ENCODE measurements around the gene SYNDIG1.

SYNDIG1 gene

GRCh38 chr20:24560571-24561491 is 91.4 kb downstream of the SYNDIG1 start:
- no peak for DNase-seq

DNA sequence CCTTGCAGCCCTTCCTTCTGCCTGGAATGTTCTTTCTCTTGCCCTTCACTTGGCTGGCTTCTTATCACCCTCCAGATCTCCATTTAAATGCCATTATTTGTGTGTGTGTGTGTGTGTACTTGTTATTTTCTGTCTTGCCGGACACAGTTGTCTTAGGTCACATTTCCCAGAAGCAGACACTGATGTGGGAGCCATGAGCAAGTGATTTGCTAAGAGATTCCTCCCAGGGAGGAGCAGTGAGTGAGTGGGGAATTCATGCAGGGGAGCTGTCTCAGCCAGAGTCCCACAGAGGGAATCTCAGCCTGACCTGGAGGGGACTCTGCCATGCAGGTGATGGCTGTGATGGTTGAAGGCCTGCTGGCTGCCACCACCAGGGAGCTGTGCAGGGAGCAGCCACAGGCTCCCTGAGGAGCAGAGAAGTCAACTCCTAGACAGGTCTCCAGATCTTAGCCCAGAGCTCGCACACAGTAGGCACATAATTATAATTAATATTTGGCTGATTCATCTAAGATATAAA is 96.5 kb downstream of the SYNDIG1 start:
- DNase-seq = no peak

DNA sequence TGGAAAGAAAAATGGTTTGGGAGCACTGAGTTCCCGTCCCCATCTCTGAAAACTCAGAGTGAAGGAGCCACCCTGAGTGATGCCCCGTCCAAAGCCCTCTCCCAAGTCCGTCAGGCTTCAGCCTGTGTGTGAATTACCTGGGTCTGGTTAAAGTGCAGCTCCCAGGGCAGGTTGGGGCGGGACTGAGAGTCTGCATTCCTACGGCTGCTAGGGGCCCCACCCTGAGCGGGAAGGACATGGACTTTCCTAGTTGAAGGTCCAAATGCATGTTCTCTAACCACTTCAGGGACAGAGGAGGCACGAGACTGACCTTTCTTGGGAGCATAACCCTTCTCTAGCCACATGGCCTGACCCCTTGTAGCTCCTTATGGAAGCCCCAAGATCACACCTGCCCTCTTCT is 97.2 kb downstream of the SYNDIG1 start:
- no peak for DNase-seq

DNA sequence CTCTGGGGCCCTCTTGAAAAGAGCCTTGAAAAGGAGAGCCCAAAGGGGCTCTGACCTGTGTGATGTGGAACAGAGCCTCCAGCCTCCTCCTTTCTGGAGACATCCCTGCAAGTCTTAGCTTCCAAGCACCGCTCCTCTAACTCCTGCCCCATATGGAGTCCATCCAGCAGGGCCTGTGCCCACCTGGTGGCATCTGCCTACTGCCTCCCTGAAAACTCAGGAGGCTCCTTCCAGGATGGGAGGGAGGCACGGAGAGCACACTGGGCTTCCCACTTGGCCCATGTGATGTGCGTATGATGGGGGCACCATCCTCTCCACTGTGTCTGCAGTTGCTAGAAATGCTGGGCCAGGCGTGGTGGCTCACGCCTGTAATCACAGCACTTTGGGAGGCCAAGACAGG is 98.1 kb downstream of the SYNDIG1 start:
- DNase-seq = no peak

DNA sequence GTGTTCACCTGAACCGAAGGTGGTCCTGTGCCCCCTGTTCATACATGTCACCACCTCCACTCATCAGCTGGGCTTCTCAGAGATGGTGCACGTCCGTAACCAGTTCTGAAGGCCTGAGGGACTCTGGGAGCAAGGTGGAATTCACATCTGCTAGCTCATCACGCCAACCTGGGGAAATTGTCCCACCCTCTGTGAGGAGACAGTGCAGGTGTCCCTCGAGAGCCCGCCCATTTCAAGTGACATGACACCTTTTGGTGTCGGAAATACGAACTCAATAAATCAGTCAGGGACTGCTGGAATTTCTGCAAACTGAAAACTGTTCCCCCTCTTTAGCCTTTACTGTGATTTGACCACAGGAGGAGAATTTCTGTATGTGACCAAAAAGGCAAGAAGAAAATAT is 99.4 kb downstream of the SYNDIG1 start:
- DNase-seq = no peak

DNA sequence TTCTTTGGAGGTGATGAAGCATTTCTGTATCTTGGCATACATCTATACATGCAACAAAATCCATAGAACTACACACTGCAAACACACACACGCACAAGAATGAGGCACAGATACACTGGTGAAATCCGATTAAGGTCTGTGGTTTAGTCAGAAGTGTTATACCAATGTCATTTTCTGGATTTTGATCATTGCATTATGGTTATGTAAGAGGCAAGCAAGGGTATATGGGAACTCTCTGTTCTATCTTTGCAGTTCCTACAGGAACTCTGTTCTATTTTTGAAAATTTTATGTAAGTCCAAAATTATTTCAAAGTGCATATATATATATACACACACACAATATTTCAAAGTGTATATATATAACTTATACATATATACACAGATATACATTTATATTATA is 101.7 kb downstream of the SYNDIG1 start:
- DNase-seq = no peak

- no peak for DNase-seq
Observed at GRCh38 chr20:24572140-24572539, 102.7 kb downstream of the SYNDIG1 start.

GRCh38 chr20:24572862-24573261 is 103.4 kb downstream of the SYNDIG1 start:
- peak in 1 of 56 donors; percentile 24 for DNase-seq

- DNase-seq = no peak
Observed at GRCh38 chr20:24573557-24573956, 104.1 kb downstream of the SYNDIG1 start.

GRCh38 chr20:24574307-24574706 is 104.9 kb downstream of the SYNDIG1 start:
- no peak for DNase-seq

- no peak for DNase-seq
Observed at GRCh38 chr20:24574797-24575196, 105.4 kb downstream of the SYNDIG1 start.

DNA sequence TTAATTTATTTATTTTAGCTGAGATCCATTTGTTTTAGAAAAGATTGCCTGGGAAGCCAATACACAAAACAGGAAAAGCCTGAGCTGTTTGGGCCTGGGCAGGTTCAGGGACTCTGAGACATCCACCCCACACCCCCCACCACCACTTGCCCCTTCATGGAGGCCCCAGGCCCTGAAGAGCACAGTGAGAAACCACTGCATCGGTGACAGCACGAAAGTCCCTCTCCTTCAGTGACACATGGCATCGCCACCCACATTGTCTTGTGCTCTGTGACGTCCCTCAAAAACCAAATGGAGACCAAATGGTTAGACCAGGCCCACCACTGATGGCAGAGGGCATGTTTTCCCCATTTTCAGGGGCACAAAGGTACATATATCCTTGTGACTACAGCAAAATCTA is 106.4 kb downstream of the SYNDIG1 start:
- no peak for DNase-seq

DNA sequence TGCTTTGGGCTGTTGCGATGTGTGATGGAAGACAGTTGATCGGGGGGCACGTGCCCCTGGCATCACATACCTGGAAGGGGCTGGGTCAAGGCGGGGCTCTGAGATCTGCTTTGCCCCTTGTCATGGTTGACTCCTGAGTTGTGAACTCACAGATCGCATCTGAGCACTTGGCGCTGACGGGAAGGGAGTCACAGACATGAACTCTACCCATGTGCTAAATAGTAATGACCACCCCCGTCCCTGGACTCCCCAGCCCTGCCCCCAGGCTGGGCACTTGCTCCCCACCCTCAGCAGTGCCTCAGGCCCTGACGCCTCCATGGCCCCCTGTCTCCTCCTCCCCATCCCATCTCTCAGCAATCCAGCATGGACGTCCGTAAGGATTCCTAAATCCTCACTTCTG is 107.0 kb downstream of the SYNDIG1 start:
- no peak for DNase-seq

DNA sequence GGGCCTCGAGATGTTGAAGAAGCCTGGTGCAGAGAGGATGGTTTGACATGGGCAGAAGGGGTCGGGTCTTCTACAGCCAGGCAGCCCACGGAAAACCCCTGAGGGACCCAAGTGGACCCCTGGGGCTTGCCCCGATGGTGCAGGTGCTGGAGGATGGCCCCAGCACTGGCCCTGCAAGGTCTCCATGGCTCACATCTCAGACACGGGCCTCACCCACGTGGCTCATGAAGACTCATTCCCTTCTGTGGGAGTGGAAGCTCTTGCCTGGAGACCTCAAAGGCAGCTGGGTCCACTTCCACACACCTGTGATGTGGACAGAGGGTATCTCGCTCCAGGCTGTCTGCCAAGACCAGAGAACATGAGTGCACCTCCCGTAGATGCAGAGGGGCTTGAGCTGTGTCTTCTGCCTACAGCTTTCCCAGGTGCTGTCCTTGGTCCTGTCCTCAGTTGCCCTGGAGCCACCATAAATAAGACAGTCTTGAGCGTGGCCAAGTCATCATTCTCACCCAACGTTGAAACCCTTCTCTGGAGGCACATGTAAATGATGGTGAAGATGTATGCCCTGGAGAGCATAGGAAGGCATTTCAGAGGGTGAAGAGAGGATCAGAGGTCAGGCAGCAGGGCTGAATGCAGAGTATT is 108.0 kb downstream of the SYNDIG1 start:
- no peak for DNase-seq

- no peak for DNase-seq
Observed at GRCh38 chr20:24578567-24579415, 109.4 kb downstream of the SYNDIG1 start.

- no peak for DNase-seq
Observed at GRCh38 chr20:24579475-24579874, 110.0 kb downstream of the SYNDIG1 start.

- DNase-seq = no peak
Observed at GRCh38 chr20:24580006-24580405, 110.6 kb downstream of the SYNDIG1 start.

GRCh38 chr20:24580855-24581254 is 111.4 kb downstream of the SYNDIG1 start:
- no peak for DNase-seq

DNA sequence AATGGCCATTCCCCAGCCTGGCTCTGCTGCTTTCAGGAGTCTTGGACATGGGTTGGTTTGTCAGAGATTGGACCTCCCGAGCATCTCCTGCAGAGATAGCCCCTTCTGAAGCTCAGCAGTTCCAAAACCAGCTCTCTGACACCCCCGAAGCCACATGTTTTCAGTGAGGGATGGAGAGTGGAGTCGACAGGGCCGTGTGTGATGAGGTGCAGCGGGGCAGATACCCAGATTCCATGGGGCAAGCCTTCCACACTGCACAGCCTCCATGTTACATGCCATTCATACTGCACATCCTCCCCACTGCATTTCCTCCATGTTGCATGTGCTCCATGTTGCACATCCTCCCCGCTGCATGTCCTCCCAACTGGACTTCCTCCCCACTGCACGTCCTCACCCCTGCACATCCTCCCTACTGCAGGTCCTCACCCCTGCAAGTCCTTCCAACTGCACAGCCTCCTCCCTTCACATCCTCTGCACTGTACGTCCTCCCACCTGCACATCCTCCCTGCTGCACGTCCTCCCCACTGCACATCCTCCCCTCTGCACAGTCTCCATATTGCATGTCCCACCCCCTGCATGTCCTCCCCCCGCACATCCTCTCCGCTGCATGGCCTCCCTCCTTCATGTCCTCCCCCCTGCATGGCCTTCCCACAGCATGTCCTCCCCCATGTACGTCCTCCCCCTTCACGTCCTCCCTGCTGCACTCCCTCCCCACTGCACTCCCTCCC is 112.2 kb downstream of the SYNDIG1 start:
- DNase-seq = no peak

- DNase-seq = no peak
Observed at GRCh38 chr20:24582373-24583168, 113.1 kb downstream of the SYNDIG1 start.
